GM21526 (cell line): ENCODE measurements around the gene MAPK11.

Experiments
- ATAC-seq: cut with Tn5 transposase; IDR thresholded peaks from one replicate; pipeline ENCODE4 v1.9.1; 2021; ENCODE audit warnings: moderate library complexity; ENCODE audit not compliant: unreplicated experiment, low FRiP score

MAPK11 gene

GRCh38 chr22:50215297-50216054 lies 54.7 kb downstream of the MAPK11 start:
- ATAC-seq: no peak
